A549 (cell line): Measurements from ENCODE around the gene SOSTDC1.

Source experiments
- CHD4 ChIP-seq: fragments of 200-600 bp; sonication (generic); IDR thresholded peaks from 2 replicates; pipeline ENCODE4 v1.6.1; 2016; ENCODE audit warnings: antibody characterized with exemption, mild to moderate bottlenecking, borderline replicate concordance
- HOXA7 ChIP-seq: fragments of 250-450 bp; sonication (Bioruptor Pico); IDR thresholded peaks from 2 replicates; pipeline ENCODE4 v1.5.0; 2020; ENCODE audit warnings: mild to moderate bottlenecking, moderate library complexity
- MAFK ChIP-seq: fragments of 450-650 bp; IDR thresholded peaks from 2 replicates; pipeline ENCODE4 v1.6.1; 2014; ENCODE audit not compliant: partially characterized antibody
- POLR2A ChIP-seq: IDR thresholded peaks from 2 replicates; pipeline ENCODE4 v1.6.1; 2012; ENCODE audit warnings: mild to moderate bottlenecking, low read length
- TP53 ChIP-seq: fragments of 250-450 bp; sonication (Bioruptor Pico); IDR thresholded peaks from 2 replicates; pipeline ENCODE4 v1.5.0; 2021; ENCODE audit warnings: mild to moderate bottlenecking, moderate library complexity
- ZC3H11A ChIP-seq: fragments of 450-650 bp; IDR thresholded peaks from 2 replicates; pipeline ENCODE4 v1.6.1; 2014; ENCODE audit warnings: antibody characterized with exemption, mild to moderate bottlenecking
- ZFP36 ChIP-seq: fragments of 450-650 bp; IDR thresholded peaks from 2 replicates; pipeline ENCODE4 v1.6.1; 2014; ENCODE audit warnings: borderline replicate concordance; ENCODE audit not compliant: partially characterized antibody
- ZNF302 ChIP-seq: fragments of 250-450 bp; sonication (Bioruptor Pico); IDR thresholded peaks from 2 replicates; pipeline ENCODE4 v1.9.0; 2021; ENCODE audit warnings: inconsistent platforms, mild to moderate bottlenecking, moderate library complexity
- TF ChIP-seq, protein P1 (sequence below): fragments of >200 bp; sonication (Bioruptor Twin); formaldehyde crosslinking; IDR thresholded peaks from 3 replicates; pipeline ENCODE4 v1.5.1; 2016
- TF ChIP-seq, protein P2 (sequence below): fragments of 200-600 bp; sonication (generic); IDR thresholded peaks from 2 replicates; pipeline ENCODE4 v1.6.1; 2016; ENCODE audit warnings: antibody characterized with exemption, mild to moderate bottlenecking, moderate library complexity

DNA sequence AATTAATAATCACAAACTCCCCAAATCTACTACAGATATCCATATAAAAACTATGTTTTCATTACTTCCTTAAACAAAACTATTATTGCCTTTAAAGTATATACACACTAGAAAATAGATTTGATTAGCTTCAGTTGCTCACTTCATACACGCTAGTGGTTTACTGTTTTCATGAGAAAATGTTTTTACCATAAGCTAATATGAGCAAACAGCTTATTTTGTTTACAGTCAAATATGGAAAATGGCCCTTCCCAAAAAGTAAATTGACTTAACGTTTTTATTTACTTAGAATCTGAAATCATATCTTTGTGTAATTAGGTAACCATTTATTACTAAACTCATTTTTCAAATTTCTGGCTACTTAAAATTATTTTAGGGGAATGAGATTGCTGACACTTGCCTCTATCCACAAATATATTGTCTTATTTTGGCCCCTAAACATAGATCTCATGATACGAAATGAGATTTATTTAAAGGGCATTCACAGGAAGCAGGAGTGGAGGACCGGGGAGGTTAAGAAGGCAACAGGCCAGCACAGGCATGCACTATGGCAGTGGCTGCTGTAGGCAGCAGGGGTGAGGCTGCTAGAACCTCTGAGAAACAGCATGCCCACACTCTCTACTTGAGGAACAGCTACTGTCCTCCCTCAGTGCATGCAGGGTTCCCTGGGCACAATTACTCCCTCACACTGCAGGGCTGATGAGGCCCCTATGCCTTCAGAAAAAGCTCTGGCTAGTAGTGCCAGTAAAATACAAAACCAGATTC is 29.6 kb upstream of the SOSTDC1 start:
- TF ChIP-seq, protein P1, sequence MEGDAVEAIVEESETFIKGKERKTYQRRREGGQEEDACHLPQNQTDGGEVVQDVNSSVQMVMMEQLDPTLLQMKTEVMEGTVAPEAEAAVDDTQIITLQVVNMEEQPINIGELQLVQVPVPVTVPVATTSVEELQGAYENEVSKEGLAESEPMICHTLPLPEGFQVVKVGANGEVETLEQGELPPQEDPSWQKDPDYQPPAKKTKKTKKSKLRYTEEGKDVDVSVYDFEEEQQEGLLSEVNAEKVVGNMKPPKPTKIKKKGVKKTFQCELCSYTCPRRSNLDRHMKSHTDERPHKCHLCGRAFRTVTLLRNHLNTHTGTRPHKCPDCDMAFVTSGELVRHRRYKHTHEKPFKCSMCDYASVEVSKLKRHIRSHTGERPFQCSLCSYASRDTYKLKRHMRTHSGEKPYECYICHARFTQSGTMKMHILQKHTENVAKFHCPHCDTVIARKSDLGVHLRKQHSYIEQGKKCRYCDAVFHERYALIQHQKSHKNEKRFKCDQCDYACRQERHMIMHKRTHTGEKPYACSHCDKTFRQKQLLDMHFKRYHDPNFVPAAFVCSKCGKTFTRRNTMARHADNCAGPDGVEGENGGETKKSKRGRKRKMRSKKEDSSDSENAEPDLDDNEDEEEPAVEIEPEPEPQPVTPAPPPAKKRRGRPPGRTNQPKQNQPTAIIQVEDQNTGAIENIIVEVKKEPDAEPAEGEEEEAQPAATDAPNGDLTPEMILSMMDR: no peak
- TF ChIP-seq, protein P2, sequence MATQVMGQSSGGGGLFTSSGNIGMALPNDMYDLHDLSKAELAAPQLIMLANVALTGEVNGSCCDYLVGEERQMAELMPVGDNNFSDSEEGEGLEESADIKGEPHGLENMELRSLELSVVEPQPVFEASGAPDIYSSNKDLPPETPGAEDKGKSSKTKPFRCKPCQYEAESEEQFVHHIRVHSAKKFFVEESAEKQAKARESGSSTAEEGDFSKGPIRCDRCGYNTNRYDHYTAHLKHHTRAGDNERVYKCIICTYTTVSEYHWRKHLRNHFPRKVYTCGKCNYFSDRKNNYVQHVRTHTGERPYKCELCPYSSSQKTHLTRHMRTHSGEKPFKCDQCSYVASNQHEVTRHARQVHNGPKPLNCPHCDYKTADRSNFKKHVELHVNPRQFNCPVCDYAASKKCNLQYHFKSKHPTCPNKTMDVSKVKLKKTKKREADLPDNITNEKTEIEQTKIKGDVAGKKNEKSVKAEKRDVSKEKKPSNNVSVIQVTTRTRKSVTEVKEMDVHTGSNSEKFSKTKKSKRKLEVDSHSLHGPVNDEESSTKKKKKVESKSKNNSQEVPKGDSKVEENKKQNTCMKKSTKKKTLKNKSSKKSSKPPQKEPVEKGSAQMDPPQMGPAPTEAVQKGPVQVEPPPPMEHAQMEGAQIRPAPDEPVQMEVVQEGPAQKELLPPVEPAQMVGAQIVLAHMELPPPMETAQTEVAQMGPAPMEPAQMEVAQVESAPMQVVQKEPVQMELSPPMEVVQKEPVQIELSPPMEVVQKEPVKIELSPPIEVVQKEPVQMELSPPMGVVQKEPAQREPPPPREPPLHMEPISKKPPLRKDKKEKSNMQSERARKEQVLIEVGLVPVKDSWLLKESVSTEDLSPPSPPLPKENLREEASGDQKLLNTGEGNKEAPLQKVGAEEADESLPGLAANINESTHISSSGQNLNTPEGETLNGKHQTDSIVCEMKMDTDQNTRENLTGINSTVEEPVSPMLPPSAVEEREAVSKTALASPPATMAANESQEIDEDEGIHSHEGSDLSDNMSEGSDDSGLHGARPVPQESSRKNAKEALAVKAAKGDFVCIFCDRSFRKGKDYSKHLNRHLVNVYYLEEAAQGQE: no peak
- TF ChIP-seq CHD4 (no peak), HOXA7 (CRISPR knock-in tag) (no peak), POLR2A (no peak), ZC3H11A (no peak), MAFK (no peak), TP53 (CRISPR knock-in tag) (no peak), ZNF302 (CRISPR knock-in tag) (no peak), ZFP36 (no peak)
